Measurements from ENCODE around the gene DNASE1L2. TPM values are rescaled to one million over a fixed set of nuclear protein-coding genes. Genes with fewer than 3 reads are reported as not detected.
A peak's percentile ranks its signal among the peaks of the same experiment; 100 is the strongest.

The DNASE1L2 gene
- total RNA-seq, 4 donors from 2014 or later: 0.88 to 4.5 (median 1.4) TPM

DNA sequence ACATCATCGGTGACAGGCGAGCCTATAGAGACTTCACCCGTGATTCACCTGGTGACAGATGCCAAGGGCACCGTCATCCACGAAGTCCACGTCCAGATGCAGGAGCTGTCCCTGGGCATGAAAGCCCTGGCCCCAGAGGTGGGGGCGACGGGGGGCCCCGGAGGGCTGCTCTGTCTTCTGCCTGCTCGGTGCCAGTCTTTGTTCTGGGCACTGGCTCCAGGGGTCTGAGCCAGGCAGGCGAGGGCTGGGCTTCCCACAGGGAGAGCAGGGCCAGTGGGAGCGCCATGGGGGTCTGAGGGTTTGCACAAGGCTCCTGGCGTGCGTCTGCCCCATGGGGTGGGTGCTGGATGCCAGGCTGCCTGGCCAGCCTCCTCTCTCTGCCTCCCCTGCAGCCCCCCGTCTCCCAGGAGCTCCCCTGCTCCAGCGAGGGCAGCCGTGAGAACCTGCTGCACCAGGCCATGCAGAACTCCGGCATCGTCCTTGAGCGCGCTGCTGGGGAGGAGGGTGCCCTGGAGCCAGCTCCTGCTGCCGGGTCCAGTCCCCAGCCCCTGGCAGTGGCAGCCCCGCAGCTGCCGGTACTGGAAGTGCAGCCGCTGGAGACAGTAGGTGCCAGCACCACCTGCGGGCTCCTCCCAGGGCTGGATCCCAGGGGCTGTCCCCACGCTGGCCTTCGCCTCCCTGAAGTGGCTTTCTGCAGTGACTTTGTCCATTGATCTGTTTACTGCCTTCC, 3.0 kb upstream of the DNASE1L2 start:
- Histone ChIP-seq H3K9me3 (no peaks in the 10 kb centered on the region), H3K4me1 (peaks cover 44 to 60% of the 10 kb centered on the region in 2 donors), H3K4me3 (replicated peaks in 1 of 3) (no peak overlapping the region), H3K36me3 (peaks cover 52 to 59% of the 10 kb centered on the region in 2 donors), H3K27ac (peak overlapping the region; percentile 48 to 98 (median 57)), H3K27me3 (no peaks in the 10 kb centered on the region)
- DNase-seq: no peak
- WGBS, 2 donors: 82% methylated on average over 13 of the region's 28 CpGs; no CpG with 5 or more reads in 1 of the 2 donors
- TF ChIP-seq, protein P1, sequence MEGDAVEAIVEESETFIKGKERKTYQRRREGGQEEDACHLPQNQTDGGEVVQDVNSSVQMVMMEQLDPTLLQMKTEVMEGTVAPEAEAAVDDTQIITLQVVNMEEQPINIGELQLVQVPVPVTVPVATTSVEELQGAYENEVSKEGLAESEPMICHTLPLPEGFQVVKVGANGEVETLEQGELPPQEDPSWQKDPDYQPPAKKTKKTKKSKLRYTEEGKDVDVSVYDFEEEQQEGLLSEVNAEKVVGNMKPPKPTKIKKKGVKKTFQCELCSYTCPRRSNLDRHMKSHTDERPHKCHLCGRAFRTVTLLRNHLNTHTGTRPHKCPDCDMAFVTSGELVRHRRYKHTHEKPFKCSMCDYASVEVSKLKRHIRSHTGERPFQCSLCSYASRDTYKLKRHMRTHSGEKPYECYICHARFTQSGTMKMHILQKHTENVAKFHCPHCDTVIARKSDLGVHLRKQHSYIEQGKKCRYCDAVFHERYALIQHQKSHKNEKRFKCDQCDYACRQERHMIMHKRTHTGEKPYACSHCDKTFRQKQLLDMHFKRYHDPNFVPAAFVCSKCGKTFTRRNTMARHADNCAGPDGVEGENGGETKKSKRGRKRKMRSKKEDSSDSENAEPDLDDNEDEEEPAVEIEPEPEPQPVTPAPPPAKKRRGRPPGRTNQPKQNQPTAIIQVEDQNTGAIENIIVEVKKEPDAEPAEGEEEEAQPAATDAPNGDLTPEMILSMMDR (IDR thresholded peaks at IDR 0.05): no peak
- intact Hi-C loops (cut with DNase I): no loop called here

DNA sequence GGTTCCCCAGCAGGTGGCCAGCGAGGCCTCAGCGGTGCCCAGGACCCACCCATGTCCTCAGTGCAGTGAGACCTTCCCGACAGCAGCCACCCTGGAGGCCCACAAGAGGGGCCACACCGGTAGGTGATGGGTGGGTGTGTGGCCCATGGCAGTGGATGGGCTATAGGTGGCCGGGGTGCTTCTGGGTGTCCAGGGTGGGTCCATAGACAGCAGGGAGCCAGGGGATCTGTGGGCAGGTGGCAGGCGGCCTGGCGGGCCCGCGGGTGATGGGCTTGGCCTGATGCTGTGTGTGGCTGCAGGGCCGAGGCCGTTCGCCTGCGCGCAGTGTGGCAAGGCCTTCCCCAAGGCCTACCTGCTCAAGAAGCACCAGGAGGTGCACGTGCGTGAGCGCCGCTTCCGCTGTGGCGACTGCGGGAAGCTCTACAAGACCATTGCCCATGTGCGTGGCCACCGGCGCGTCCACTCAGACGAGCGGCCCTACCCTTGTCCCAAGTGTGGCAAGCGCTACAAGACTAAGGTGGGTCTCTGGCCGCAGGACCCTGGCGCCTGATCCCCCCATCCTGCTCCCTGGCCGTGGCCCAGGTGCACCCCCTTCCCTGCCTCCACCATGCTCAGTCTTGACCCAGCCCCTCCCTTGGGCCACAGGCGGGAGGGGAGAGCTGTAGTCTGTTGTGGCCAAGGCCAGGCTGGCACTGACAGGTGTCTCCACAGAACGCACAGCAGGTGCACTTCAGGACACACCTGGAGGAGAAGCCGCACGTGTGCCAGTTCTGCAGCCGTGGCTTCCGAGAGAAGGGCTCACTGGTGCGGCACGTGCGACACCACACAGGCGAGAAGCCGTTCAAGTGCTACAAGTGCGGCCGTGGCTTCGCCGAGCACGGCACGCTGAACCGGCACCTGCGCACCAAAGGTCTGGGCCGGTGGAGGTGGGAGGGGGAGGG, 2.1 kb upstream of the DNASE1L2 start:
- H3K27me3 ChIP-seq: no peaks in the 10 kb centered on the region
- intact Hi-C loops (cut with DNase I): no loop called here
- peaks cover 44 to 50% of the 10 kb centered on the region in 2 donors for H3K36me3 ChIP-seq
- H3K4me1 ChIP-seq: peaks cover 44 to 58% of the 10 kb centered on the region in 2 donors
- DNase-seq: no peak
- no peaks in the 10 kb centered on the region for H3K9me3 ChIP-seq
- no peak overlapping the region for H3K27ac ChIP-seq
- TF ChIP-seq, protein P1 (IDR thresholded peaks at IDR 0.05): no peak
- TF ChIP-seq POLR2A (IDR thresholded peaks at IDR 0.05): no peak
- no peak overlapping the region for H3K4me3 ChIP-seq (replicated peaks in 1 of 3)
- WGBS, 2 donors: 95% methylated on average over 13 to 24 of the region's 51 CpGs

DNA sequence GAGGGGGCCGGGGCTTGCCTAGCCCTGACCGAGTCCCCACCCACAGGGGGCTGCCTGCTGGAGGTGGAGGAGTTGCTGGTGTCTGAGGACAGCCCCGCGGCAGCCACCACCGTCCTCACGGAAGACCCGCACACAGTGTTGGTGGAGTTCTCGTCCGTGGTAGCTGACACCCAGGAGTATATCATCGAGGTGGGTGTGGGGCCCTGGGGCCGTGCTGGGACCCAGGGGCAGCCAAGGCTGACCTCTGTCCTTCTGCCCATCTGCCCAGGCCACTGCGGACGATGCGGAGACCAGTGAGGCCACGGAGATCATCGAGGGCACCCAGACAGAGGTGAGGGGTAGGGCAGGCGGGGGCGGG, 1.5 kb upstream of the DNASE1L2 start:
- intact Hi-C loops (cut with DNase I): no loop called here
- WGBS, 2 donors: 96 to 97% methylated on average over 5 to 10 of the region's 18 CpGs
- Histone ChIP-seq H3K27me3 (no peaks in the 10 kb centered on the region), H3K9me3 (no peaks in the 10 kb centered on the region), H3K4me3 (replicated peaks in 1 of 3) (no peak overlapping the region), H3K36me3 (peaks cover 38 to 43% of the 10 kb centered on the region in 2 donors), H3K27ac (no peak overlapping the region), H3K4me1 (peaks cover 38 to 52% of the 10 kb centered on the region in 2 donors)
- no peak for DNase-seq
- no peak for TF ChIP-seq POLR2A (IDR thresholded peaks at IDR 0.05)
- TF ChIP-seq, protein P1 (IDR thresholded peaks at IDR 0.05): no peak

DNA sequence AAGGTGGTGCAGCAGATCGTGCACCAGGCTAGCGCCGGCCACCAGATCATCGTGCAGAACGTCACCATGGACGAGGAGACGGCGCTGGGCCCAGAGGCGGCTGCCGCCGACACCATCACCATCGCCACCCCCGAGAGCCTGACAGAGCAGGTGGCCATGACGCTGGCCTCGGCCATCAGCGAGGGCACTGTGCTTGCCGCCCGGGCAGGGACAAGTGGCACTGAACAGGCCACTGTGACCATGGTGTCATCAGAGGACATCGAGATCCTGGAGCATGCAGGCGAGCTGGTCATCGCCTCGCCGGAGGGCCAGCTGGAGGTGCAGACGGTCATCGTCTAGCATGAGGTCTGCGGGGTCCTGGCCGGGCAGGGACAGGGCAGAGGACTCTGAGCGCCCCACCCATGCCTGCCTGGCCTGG, 1.0 kb upstream of the DNASE1L2 start:
- intact Hi-C loops (cut with DNase I): no loop called here
- Histone ChIP-seq H3K4me1 (peaks cover 33 to 47% of the 10 kb centered on the region in 2 donors), H3K9me3 (no peaks in the 10 kb centered on the region), H3K27me3 (no peaks in the 10 kb centered on the region), H3K36me3 (peaks cover 35 to 40% of the 10 kb centered on the region in 2 donors), H3K4me3 (replicated peaks in 1 of 3) (no peak overlapping the region), H3K27ac (no peak overlapping the region)
- WGBS, 2 donors: 96 to 98% methylated on average over 11 to 17 of the region's 28 CpGs
- TF ChIP-seq, protein P1 (IDR thresholded peaks at IDR 0.05): no peak
- TF ChIP-seq POLR2A (IDR thresholded peaks at IDR 0.05): no peak
- no peak for DNase-seq

Data from thyroid gland (tissue), 4 donors.